T-helper 1 cell treated with Interleukin-12 subunit alpha and Interleukin-12 subunit beta and Interleukin-4 antibody, amounts not matched to agents 30 ng/mL and 1 ng/mL, for 36 hours (primary cell): ENCODE results near the gene NRP2. TPM values are rescaled to one million over a fixed set of nuclear protein-coding genes. Genes with fewer than 3 reads are reported as not detected.

Source experiments
- intact Hi-C: fragments of 100-400 bp; cut with micrococcal nuclease; formaldehyde crosslinking; loops from one replicate; pipeline ENCODE4 v1.15.1; 2024
- total RNA-seq: library from RNA; stranded (reverse); gene quantifications from 2 replicates; pipeline ENCODE4 v1.2.3, GENCODE V29; 2022

The NRP2 gene
- total RNA-seq, 1 donor from 2014 or later: 11.4 TPM

- intact Hi-C loops: loop anchor here (5.0 kb wide), 1 partner anchor 158 kb away; no protein-coding TSS in a partner anchor
Measured at GRCh38 chr2:205768815-205769494, 86.7 kb downstream of the NRP2 start.

GRCh38 chr2:205769495-205769850 is 87.2 kb downstream of the NRP2 start:
- intact Hi-C loops: loop anchor here (5.0 kb wide), 1 partner anchor 158 kb away; no protein-coding TSS in a partner anchor

DNA sequence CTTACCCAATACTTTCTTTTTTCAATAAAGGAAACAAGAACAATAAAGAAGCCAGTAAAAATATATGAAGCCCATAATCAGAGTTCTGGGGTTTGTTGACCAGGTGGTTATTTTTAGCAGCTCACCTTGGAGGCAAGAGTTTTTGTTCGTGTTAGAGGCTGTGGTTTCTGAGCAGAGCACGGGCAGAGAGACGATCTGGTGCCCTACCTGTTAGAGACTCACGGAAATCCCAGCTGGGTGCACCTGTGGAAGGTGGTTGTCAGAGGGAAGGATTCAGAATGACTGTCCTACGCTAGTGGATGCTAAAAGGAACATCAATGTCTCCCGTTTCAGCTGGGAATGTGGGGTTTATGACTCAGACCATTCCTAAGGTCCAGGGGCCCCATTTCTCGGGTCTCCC is 87.6 kb downstream of the NRP2 start:
- intact Hi-C loops: loop anchor here (5.0 kb wide), 1 partner anchor 157 kb away; no protein-coding TSS in a partner anchor

DNA sequence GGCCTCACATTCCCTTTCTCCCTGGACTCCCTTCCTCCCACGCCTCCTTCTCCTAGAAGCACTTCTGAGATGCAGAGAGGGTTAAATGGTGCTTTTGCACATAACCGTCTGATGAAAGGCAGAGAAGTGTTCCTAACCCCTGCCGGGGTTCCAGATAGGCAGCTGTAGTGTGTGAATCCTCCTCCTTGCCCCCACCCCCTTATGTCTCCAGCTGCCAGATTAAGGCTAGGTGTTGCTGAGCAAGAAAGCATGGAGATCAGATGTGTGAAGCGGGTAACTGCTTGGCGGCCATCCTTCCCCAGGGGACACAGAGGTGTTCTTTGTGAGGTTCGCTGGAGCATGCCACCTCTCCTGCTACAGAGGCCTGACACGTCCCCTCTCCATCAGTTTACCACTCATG is 88.3 kb downstream of the NRP2 start:
- intact Hi-C loops: no loop called here

DNA sequence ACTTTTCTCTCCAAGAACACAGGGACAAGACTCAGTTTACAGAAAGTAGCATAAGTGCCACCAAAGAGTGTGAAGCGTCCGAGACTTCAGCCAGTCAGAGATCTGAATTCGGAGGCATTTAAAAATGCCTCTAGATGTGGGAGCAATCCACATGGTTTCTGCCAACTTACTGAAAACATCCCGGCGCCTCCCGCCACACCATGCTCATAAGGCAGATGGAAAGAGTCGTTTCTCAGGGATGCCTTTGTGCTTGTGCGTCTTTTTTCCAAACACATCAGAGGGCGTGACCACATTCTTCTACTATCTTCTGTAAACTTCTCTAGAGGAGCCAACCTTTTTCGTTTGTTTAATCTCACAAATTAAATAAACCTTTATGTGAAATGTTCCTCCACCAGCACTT is 88.7 kb downstream of the NRP2 start:
- intact Hi-C loops: no loop called here

DNA sequence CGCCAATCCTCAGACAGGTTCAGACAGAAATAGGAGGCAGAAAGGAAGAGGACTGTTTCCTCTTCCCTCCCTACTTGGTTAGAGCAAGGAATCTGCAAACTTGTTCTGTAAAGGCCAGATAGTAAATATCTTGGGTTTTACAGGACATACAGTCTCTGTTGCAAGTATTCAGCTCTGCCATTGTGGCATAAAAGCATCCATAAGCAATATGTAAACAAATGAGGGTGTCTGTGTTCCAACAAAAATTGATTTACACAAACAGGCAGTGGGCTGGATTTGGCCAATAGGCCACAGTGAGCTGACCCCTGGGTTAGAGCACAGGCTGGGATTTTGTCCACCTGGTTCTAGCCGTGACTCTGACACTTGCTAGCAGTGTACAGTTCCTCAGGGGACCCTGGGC is 89.4 kb downstream of the NRP2 start:
- intact Hi-C loops: no loop called here

DNA sequence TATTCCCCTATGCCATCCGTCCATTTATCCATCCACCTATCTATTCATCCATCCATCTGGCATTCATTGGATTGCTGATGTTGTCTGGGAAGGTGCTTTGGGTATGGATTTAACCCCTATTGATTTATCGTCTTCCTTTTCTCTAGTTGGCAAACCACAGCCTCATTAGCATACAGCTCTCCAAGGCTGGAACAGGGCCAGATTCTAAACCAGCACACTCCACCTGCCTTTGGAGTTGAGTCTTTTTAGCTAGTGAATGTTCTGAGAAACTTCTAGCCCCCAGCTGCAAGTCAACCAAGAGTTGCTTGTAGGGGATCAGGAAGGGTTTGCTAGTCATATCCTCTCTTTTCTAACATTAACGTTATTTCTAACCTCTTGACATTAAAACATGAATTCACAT is 90.7 kb downstream of the NRP2 start:
- intact Hi-C loops: no loop called here

- intact Hi-C loops: no loop called here
Measured at GRCh38 chr2:205773989-205774388, 91.7 kb downstream of the NRP2 start.

GRCh38 chr2:205775097-205775877 is 93.0 kb downstream of the NRP2 start:
- intact Hi-C loops: no loop called here

DNA sequence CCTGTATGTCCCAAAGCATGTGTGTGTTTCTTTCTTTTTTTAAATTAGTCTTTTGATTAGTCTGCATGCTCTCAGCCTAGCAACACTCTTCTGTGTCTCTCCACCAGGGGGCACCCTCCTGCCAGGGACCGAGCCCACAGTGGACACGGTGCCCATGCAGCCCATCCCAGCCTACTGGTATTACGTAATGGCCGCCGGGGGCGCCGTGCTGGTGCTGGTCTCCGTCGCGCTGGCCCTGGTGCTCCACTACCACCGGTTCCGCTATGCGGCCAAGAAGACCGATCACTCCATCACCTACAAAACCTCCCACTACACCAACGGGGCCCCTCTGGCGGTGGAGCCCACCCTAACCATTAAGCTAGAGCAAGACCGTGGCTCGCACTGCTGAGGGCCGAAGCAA is 93.8 kb downstream of the NRP2 start:
- intact Hi-C loops: loop anchor here (1.0 kb wide), 1 partner anchor 109 kb away; no protein-coding TSS in a partner anchor

DNA sequence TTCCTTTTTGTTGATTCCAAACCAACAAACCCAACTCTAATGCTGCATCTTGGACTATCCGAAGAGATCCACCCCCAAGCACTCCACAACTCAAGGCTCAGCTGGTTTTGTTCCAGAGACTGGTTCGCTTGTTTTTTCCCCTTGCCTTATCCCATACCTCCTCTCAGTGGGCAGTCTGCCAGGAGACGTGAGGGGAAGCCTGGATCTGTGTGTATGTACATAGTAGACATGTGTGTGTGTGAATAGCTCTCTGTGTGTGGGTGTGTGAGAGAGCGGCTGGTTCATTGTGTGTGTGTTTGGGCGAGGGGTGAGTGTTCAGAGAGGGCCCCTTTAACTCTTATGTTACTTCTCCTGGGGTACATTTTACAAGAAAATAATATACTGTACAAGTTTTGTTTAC is 94.4 kb downstream of the NRP2 start:
- intact Hi-C loops: loop anchor here (1.0 kb wide), 1 partner anchor 109 kb away; no protein-coding TSS in a partner anchor

- intact Hi-C loops: no loop called here
Measured at GRCh38 chr2:205778356-205778755, 96.1 kb downstream of the NRP2 start.

GRCh38 chr2:205780645-205781044 is 98.3 kb downstream of the NRP2 start:
- intact Hi-C loops: no loop called here

GRCh38 chr2:205781244-205781931 is 99.1 kb downstream of the NRP2 start:
- intact Hi-C loops: no loop called here

DNA sequence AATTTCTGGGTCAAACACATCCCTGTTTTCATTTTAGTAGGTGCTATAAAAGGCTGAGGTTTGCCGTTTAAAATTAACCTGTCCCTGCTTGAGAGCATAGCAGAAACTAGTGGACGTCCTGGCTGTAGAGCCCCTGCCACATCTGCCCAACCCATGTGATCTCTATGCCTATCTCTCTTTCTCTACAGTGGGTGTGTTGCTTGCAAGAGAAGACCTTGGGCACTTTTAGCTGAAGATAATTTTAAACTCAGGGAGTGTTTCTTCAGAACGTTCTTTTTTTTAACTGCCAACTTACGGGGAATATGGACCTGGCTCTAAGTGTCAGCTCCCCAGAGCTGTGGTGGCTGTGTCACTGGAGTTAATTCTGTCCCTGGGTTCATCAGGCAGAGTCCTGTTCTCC is 100.6 kb downstream of the NRP2 start:
- intact Hi-C loops: no loop called here

DNA sequence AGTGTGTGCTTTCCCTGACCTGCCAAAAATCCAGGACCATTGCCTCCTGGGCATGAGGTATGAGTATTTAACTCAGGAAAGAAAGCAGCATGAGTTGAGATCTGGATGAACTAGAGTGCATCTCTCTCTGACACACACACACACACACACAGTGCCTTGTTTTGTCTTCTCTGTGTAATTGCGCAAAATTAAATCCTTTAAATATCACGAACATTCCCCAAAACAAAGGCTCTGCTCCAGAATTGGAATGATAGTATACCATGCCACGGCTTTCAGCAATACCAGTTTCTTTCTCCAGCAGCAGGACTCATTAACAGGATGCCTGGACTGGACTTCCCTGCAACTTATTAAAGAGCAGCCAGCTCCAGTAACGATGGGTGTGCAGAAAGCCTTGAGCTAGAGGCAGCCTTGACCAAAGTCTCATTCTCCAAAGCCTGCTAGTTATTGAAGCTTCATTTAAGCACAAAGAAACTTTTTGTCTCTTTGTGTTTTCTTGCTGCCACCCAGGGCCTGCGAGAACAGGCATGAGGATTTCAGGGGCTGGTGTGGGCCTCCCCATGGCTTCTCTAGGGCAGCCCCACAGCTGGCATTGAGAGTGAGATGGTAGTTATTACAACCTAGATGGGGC is 101.7 kb downstream of the NRP2 start:
- intact Hi-C loops: no loop called here

DNA sequence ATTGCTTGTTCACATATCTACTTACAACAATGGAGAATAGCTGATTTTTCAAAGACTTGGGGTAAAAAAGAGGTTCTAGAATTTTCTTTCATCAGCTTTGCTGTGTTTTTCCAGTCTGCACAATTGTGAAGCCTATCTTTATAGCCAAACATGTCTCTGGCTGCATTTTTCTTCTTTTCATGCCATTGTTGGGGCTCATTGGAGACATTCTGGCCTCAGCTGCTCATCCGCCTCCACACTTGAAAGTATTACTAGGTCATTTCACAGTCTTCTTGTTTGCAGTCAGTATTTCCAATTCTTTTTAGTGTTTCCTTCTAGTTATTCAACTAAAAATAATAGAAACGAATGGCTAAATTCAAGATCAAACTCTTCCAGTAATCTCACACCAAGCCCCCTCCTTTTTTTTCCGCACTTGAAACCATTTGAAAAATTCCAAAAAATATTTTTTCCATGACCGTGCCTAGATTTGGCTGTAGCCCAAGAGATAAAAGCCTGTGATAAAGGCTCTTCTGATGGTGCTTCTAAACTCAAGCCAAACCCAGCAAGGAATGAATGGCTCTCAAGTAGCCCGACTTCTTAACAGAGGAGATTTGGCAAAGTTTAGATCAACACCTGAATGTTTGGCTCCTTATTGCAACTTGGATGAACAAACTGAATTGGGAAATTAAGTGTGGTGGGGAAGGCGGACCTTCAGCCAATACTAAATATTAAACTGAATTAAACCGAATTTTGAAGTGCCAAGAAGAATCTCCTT is 103.4 kb downstream of the NRP2 start:
- intact Hi-C loops: no loop called here

GRCh38 chr2:205786976-205787375 is 104.7 kb downstream of the NRP2 start:
- intact Hi-C loops: no loop called here

- intact Hi-C loops: no loop called here
Measured at GRCh38 chr2:205787761-205788160, 105.5 kb downstream of the NRP2 start.

- intact Hi-C loops: no loop called here
Measured at GRCh38 chr2:205789906-205790305, 107.6 kb downstream of the NRP2 start.

GRCh38 chr2:205792908-205793307 is 110.6 kb downstream of the NRP2 start:
- intact Hi-C loops: no loop called here
